ENCODE data around the gene EEIG2. TPM values are rescaled to one million over a fixed set of nuclear protein-coding genes. Genes with fewer than 3 reads are reported as not detected.
"Not testable (repeated sequence)": the region's sequence is repeated elsewhere in the genome, so short reads cannot be mapped to it uniquely, and the experiment has no call there.

The EEIG2 gene
- total RNA-seq (2014; rRNA removed; shearing (Covaris generic)), result 13.4 and 14.2 TPM in 2 replicates

- peak; percentile 97 for DNase-seq (ENCODE audit: low read depth)
Measured at GRCh38 chr1:108559215-108560186, at the start of gene EEIG2. Gene EEIG2 (plus strand): TSS chr1:108560100. CDS start chr1:108560429, 329 bp downstream.

GRCh38 chr1:108511764-108512163, 48.1 kb upstream of the EEIG2 start:
- no peak for DNase-seq (ENCODE audit: low read depth)

GRCh38 chr1:108512239-108513043, 47.5 kb upstream of the EEIG2 start:
- DNase-seq (ENCODE audit: low read depth), result peak; percentile 27

DNA sequence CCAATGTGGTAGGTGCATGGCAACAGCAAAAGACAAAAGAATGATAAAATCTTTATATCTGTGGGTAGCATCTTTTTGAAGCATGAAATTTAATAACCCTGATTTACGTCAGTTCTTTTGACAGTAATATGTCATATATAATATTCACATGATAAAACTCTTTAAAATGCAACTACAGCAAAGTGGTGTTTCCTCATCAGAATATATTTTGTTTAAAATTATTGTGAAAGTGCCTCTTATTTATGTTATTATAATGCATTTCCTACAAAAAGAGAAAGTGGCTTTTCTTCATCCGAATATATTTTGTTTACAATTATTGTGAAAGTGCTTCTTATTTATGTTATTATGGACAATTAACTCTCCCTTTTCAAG, 46.9 kb upstream of the EEIG2 start:
- no peak for DNase-seq (ENCODE audit: low read depth)

- DNase-seq (ENCODE audit: low read depth), result not testable (repeated sequence)
Measured at GRCh38 chr1:108513914-108514313, 46.0 kb upstream of the EEIG2 start.

DNA sequence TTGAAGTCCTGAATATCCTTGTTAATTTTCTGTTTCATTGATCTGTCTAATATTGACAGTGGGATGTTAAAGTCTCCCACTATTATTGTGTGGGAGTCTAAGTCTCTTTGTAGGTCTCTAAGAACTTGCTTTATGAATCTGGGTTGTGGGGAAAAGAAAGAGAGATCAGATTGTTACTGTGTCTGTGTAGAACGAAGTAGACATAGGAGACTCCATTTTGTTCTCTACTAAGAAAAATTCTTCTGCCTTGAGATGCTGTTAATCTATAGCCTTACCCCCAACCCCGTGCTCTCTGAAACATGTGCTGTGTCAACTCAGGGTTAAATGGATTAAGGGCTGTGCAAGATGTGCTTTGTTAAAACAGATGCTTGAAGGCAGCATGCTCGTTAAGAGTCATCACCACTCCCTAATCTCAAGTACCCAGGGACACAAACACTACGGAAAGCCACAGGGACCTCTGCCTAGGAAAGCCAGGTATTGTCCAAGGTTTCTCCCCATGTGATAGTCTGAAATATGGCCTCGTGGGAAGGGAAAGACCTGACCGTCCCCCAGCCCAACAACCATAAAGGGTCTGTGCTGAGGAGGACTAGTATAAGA, 42.5 kb upstream of the EEIG2 start:
- not testable (repeated sequence) for DNase-seq (ENCODE audit: low read depth)

DNA sequence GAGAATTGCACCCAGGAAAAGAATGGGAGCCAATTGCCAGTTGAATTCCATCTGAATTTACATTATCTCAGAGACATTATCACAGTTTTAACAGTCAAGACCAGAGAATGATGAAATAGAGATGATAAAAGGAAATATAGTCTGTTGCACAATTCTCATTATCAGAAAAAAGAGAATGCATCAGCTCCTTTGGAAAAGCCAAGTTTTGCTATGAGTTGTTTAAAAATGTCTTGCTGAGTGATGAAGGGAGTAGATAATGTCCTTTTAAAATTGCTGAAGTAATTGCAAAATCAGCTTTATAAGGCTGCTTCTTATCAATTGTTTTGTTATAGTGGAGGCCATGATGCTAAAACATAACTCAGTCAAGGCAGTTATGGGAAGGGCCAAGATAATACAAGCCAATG, 37.9 kb upstream of the EEIG2 start:
- no peak for DNase-seq (ENCODE audit: low read depth)

DNA sequence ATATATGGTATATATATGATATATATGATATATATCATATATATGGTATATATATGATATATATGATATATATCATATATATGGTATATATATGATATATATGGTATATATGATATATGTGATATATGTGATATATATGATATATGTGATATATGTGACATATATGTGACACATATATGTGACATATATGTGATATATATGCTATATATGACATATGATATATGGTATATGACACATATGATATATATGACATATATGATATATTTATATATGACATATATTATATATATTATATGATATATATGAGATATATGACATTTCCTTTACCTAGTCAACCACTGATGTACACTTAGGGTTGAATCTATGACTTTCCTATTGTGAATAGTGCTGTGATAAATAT, 36.1 kb upstream of the EEIG2 start:
- no peak for DNase-seq (ENCODE audit: low read depth)

GRCh38 chr1:108524676-108525075, 35.2 kb upstream of the EEIG2 start:
- DNase-seq (ENCODE audit: low read depth), result no peak

- no peak for DNase-seq (ENCODE audit: low read depth)
Measured at GRCh38 chr1:108527135-108527534, 32.8 kb upstream of the EEIG2 start.

DNA sequence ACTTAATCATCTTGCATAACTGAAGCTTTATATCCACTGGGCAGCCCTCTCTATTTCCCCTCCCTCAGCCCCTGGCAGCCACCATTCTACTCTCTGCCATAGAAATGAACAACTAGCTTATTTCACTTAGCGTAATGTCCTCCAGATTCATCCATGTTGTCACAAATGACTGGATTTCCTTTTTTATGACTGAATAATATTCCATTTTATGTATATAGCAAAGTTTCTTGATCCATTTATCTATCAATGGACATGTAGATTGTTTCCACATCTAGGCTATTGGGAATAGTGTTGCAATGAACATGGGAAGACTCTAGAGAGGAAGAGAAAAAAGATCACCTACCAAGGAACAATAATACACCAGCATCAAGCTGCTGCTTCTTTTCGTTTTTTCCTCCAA, 32.1 kb upstream of the EEIG2 start:
- DNase-seq (ENCODE audit: low read depth), result no peak

DNA sequence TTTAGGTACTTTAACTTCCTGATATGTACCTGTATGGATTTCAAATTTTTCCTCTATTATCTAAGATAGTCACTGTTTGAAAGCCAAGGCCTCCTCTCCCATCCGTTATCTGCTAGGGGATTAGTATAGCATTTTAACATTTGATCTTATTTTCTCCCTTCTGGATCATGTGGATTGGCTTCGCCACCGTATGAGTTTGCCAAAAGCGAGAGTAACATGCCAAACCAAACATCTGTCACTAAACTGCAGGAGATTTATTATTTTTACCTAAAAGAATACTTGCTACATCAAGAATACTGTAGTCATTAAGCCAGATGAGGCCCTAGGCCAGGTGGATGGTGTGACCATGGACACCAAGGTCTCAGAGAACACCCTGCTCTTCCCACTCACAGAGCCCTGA, 28.5 kb upstream of the EEIG2 start:
- no peak for DNase-seq (ENCODE audit: low read depth)

GRCh38 chr1:108532730-108533129, 27.2 kb upstream of the EEIG2 start:
- no peak for DNase-seq (ENCODE audit: low read depth)

GRCh38 chr1:108533351-108534083, 26.4 kb upstream of the EEIG2 start:
- DNase-seq (ENCODE audit: low read depth), result no peak

GRCh38 chr1:108534759-108535158, 25.1 kb upstream of the EEIG2 start:
- DNase-seq (ENCODE audit: low read depth), result no peak

- DNase-seq (ENCODE audit: low read depth), result not testable (repeated sequence)
Measured at GRCh38 chr1:108535315-108535897, 24.5 kb upstream of the EEIG2 start.

- not testable (repeated sequence) for DNase-seq (ENCODE audit: low read depth)
Measured at GRCh38 chr1:108536021-108536420, 23.9 kb upstream of the EEIG2 start.

DNA sequence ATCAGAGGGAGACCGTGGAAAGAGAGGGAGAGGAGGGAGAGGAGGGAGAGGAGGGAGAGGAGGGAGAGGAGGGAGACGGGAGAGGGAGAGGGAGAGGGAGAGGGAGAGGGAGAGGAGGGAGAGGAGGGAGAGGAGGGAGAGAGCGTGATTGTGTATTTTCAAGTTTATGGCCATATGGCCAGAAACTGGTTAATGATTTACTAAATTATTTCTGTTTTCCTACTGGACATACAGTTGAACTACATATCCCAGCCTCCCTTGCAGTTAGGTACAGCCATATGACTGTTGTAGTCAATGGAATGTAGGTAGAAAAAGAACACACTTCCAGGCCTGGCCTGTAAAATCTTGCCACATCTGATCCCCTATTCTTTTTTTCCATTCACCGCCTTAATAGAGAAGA, 23.1 kb upstream of the EEIG2 start:
- not testable (repeated sequence) for DNase-seq (ENCODE audit: low read depth)

DNA sequence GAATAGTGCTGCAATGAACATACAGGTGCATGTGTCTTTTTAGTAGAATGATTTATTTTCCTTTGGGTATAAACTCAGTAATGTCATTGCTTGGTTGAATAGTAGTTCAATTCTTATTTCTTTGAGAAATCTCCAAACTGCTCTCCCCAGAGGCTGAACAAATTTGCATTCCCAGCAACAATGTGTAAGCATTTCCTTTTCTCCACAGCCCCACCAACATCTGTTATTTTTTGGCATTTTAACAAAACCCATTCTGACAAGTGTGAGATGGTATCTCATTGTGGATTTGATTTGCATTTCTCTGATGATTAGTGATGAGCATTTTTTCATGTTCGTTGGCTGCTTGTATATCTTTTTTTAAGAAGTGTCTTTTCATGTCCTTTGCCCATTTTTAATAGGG, 21.9 kb upstream of the EEIG2 start:
- DNase-seq (ENCODE audit: low read depth), result no peak

GRCh38 chr1:108540977-108541376, 18.9 kb upstream of the EEIG2 start:
- no peak for DNase-seq (ENCODE audit: low read depth)

DNA sequence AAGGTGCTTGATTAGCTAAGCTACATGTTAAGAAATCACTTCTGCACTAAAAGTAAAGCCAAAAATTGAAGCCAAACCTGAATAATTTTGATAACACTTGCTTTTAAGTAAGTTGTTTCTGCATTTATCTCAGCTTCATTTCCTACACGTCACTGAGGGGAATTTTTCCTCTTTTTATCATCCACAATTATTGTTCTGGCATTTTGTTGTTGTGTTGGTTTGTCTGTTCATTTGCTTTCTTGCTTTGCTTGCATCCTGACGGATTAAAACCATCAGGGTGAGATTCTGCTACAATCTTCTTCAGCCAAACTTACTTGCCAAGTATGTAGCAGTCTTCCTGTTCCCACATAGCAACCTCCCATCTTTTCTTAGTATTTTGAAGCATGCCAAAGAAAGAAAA, 18.0 kb upstream of the EEIG2 start:
- no peak for DNase-seq (ENCODE audit: low read depth)

Data from Daoy (cell line).